CD14-positive monocyte (primary cell): ENCODE results near the gene MALAT1. TPM values are rescaled to one million over a fixed set of nuclear protein-coding genes. Genes with fewer than 3 reads are reported as not detected.
"Not testable (repeated sequence)": the region's sequence is repeated elsewhere in the genome, so short reads cannot be mapped to it uniquely, and the experiment has no call there.

Experiments
- DNase-seq, 3 donors: peaks; one replicate each; pipeline ENCODE4 v3.0.0-alpha.2; 2011 to 2022
- H2AFZ ChIP-seq: 2 replicates; pipeline ENCODE4 v1.6.0; 2012; ENCODE audit warnings: mild to moderate bottlenecking, low read depth, low read length, inconsistent platforms; ENCODE audit not compliant: insufficient read depth, poor library complexity, severe bottlenecking
- H3K27ac ChIP-seq, 2 donors: 1 replicate in 1 of 2; 2 replicates in 1 of 2; pipeline ENCODE4 v1.5.1; 2012 to 2013; ENCODE audit warnings: low read length in 2 of 2, control low read depth in 1 of 2, inconsistent platforms in 1 of 2, low read depth in 1 of 2, mild to moderate bottlenecking in 1 of 2
- H3K27me3 ChIP-seq, 2 donors: one replicate each; pipeline versions ENCODE4 v1.6.0 to v1.6.1; 2011 to 2013; ENCODE audit warnings: low read length in 2 of 2; ENCODE audit not compliant: control insufficient read depth in 2 of 2, insufficient read depth in 2 of 2
- H3K36me3 ChIP-seq, 2 donors: replicated peaks in 1 of 2; 1 replicate in 1 of 2; 2 replicates in 1 of 2; pipeline versions ENCODE4 v1.5.1 to v1.6.1; 2012 to 2013; ENCODE audit warnings: low read length in 2 of 2, control low read depth in 1 of 2, inconsistent platforms in 1 of 2, mild to moderate bottlenecking in 1 of 2; ENCODE audit not compliant: insufficient read depth in 2 of 2, control insufficient read depth in 1 of 2
- H3K4me1 ChIP-seq, 2 donors: 1 replicate in 1 of 2; 2 replicates in 1 of 2; pipeline versions ENCODE4 v1.5.1 to v1.6.1; 2012 to 2013; ENCODE audit warnings: low read length in 2 of 2, control low read depth in 1 of 2, inconsistent platforms in 1 of 2, mild to moderate bottlenecking in 1 of 2, moderate library complexity in 1 of 2; ENCODE audit not compliant: insufficient read depth in 2 of 2, control insufficient read depth in 1 of 2
- H3K4me2 ChIP-seq: replicated peaks from 2 replicates; pipeline ENCODE3; 2012; ENCODE audit warnings: low read length, moderate library complexity, mild to moderate bottlenecking; ENCODE audit not compliant: poor library complexity, severe bottlenecking; ENCODE audit errors: extremely low read depth
- H3K4me3 ChIP-seq, 3 experiments: fragments of 200-600 bp in 1 of 3; sonication (generic) in 1 of 3; replicated peaks in 1 of 3; 1 replicate in 2 of 3; 2 replicates in 1 of 3; pipeline ENCODE4 v1.5.1; 2011 to 2013; ENCODE audit warnings: low read length in 3 of 3, mild to moderate bottlenecking in 3 of 3, control low read depth in 2 of 3, low read depth in 2 of 3, inconsistent platforms in 1 of 3, moderate library complexity in 1 of 3
- H3K79me2 ChIP-seq: 2 replicates; pipeline ENCODE4 v1.6.0; 2012; ENCODE audit warnings: mild to moderate bottlenecking, control low read depth, inconsistent platforms, low read length, moderate library complexity; ENCODE audit not compliant: insufficient read depth
- H3K9ac ChIP-seq: 2 replicates; pipeline ENCODE4 v1.6.0; 2017; ENCODE audit warnings: low read length, mild to moderate bottlenecking; ENCODE audit not compliant: insufficient read depth, poor library complexity, severe bottlenecking
- H3K9me3 ChIP-seq, 2 donors: replicated peaks in 1 of 2; 1 replicate in 1 of 2; 2 replicates in 1 of 2; pipeline versions ENCODE4 v1.5.1 to v1.6.1; 2012 to 2013; ENCODE audit warnings: low read length in 2 of 2, control low read depth in 1 of 2; ENCODE audit not compliant: control insufficient read depth in 1 of 2, insufficient read depth in 1 of 2
- H4K20me1 ChIP-seq: 2 replicates; pipeline ENCODE4 v1.6.0; 2012; ENCODE audit warnings: mild to moderate bottlenecking, low read length, control low read depth, moderate library complexity; ENCODE audit not compliant: insufficient read depth
- H3K27ac Mint-ChIP-seq, 7 donors: one replicate each; pipeline ENCODE4 v1.8.0; 2020; ENCODE audit warnings: mild to moderate bottlenecking in 7 of 7, mixed read lengths in 7 of 7, moderate library complexity in 6 of 7, inconsistent platforms in 2 of 7
- H3K27me3 Mint-ChIP-seq, 3 donors: one replicate each; pipeline ENCODE4 v1.8.0; 2021 to 2022; ENCODE audit warnings: low read depth in 3 of 3, mild to moderate bottlenecking in 3 of 3, mixed read lengths in 3 of 3, moderate library complexity in 3 of 3, inconsistent platforms in 1 of 3
- H3K36me3 Mint-ChIP-seq, 2 donors: one replicate each; pipeline ENCODE4 v1.8.0; 2020; ENCODE audit warnings: mixed read lengths in 2 of 2, inconsistent platforms in 1 of 2, mild to moderate bottlenecking in 1 of 2
- H3K4me1 Mint-ChIP-seq: one replicate; pipeline ENCODE4 v1.8.0; 2020; ENCODE audit warnings: mild to moderate bottlenecking, mixed read lengths
- H3K4me3 Mint-ChIP-seq, 2 donors: one replicate each; pipeline ENCODE4 v1.8.0; 2020; ENCODE audit warnings: mild to moderate bottlenecking in 2 of 2, mixed read lengths in 2 of 2, moderate library complexity in 1 of 2
- H3K9me3 Mint-ChIP-seq, 7 donors: one replicate each; pipeline ENCODE4 v1.8.0; 2020 to 2022; ENCODE audit warnings: mixed read lengths in 7 of 7, mild to moderate bottlenecking in 6 of 7, moderate library complexity in 6 of 7, inconsistent platforms in 2 of 7
- CTCF ChIP-seq: fragments of 200-600 bp; IDR thresholded peaks from one replicate; pipeline ENCODE4 v1.8.0; 2022; ENCODE audit warnings: antibody characterized with exemption, mild to moderate bottlenecking
- WGBS: methylation state at CpG from one replicate; pipeline ENCODE4 v1.1.5; 2013; ENCODE audit warnings: missing lambda C conversion rate; ENCODE audit not compliant: insufficient coverage; 5-methylcytosine and 5-hydroxymethylcytosine counted together
- intact Hi-C, 2 donors: fragments of 100-400 bp; cut with micrococcal nuclease; formaldehyde crosslinking; loops; one replicate each; pipeline versions ENCODE4 v1.15.0 to v1.15.1; 2023
- polyA plus RNA-seq, 3 donors: library from polyadenylated mRNA; depleted of rRNA in 1 of 3; unstranded in 2 of 3; stranded (reverse) in 1 of 3; fragments of 300-500 nt in 2 of 3; fragments of >200 nt in 1 of 3; fragmentation: Illumina TruSeq in 2 of 3; gene quantifications; 1 replicate in 2 of 3; 2 replicates in 1 of 3; pipeline ENCODE4 v1.2.3, GENCODE V29; 2012 to 2021

MALAT1 gene
- polyA plus RNA-seq, 3 donors = 263 to 815 (median 554) TPM

GRCh38 chr11:65459552-65459951 is 39.3 kb upstream of the MALAT1 start:
- 77% methylated on average over 7 of the region's 7 CpGs for WGBS
- Histone ChIP-seq H3K27me3 (no peaks in the 10 kb centered on the region), H3K4me3 (no peak overlapping the region), H3K9ac (no peak overlapping the region), H3K27ac (no peak overlapping the region), H3K79me2 (no peaks in the 10 kb centered on the region), H3K4me2 (no peak overlapping the region), H3K36me3 (no peaks in the 10 kb centered on the region), H3K4me1 (peaks cover 9 to 10% of the 10 kb centered on the region in 2 donors), H3K9me3 (no peaks in the 10 kb centered on the region), H4K20me1 (peaks cover 5% of the 10 kb centered on the region), H2AFZ (no peak overlapping the region)
- Mint-ChIP-seq H3K4me3 (no peak overlapping the region), H3K27me3 (peaks cover 0 to 4% (median 0%) of the 10 kb centered on the region in 3 donors), H3K9me3 (peaks cover 0 to 4% (median 0%) of the 10 kb centered on the region in 7 donors), H3K36me3 (peaks cover 0 to 4% of the 10 kb centered on the region in 2 donors), H3K27ac (no peak overlapping the region), H3K4me1 (peaks cover 26% of the 10 kb centered on the region)
- no peak for DNase-seq
- TF ChIP-seq CTCF = no peak
- intact Hi-C loops = no loop called here

DNA sequence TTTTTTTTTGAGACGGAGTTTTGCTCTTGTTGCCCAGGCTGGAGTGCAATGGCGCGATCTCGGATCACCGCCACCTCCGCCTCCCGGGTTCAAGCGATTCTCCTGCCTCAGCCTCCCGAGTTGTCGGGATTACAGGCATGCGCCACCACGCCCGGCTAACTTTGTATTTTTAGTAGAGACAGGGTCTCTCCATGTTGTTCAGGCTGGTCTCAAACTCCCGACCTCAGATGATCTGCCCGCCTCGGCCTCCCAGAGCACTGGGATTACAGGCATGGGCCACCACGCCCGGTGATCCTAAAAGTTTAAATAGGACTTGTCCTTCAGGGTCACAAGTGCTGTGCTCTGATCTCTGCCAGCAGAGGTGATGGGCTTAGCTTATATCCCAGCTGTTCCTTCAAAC is 33.4 kb upstream of the MALAT1 start:
- H3K79me2 ChIP-seq, intact Hi-C loops, H4K20me1 ChIP-seq, H3K27me3 ChIP-seq, H3K9ac ChIP-seq, H3K4me3 Mint-ChIP-seq, DNase-seq, H3K36me3 Mint-ChIP-seq, H3K4me3 ChIP-seq, H3K9me3 Mint-ChIP-seq, H3K27ac ChIP-seq, H3K4me2 ChIP-seq, H3K4me1 Mint-ChIP-seq, H3K36me3 ChIP-seq, H3K27ac Mint-ChIP-seq, H3K9me3 ChIP-seq, H3K4me1 ChIP-seq, H2AFZ ChIP-seq, H3K27me3 Mint-ChIP-seq: not testable (repeated sequence)
- WGBS = 95% methylated on average over 8 of the region's 18 CpGs

DNA sequence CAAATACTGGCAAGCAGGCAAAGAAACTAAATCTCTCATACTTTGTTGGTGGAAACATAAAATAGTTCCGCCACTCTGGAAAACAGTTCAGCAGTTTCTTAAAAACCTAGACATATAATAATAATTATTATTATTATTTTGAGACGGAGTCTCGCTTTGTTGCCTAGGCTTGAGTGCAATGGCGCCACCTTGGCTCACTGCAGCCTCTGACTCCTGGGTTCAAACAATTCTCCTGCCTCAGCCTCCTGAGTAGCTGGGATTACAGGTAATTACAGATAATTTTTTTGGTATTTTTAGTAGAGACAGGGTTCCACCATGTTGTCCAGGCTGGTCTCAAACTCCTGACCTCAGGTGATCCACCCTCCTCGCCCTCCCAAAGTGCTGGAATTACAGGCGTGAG is 31.5 kb upstream of the MALAT1 start:
- peaks cover 12 to 13% of the 10 kb centered on the region in 2 donors for H3K4me1 ChIP-seq
- intact Hi-C loops, DNase-seq, H3K27ac ChIP-seq, H3K9ac ChIP-seq, H2AFZ ChIP-seq, H3K4me2 ChIP-seq, H3K4me3 ChIP-seq, H3K4me3 Mint-ChIP-seq, H4K20me1 ChIP-seq, H3K36me3 Mint-ChIP-seq, H3K27me3 Mint-ChIP-seq, H3K9me3 Mint-ChIP-seq, H3K79me2 ChIP-seq, H3K36me3 ChIP-seq, H3K27me3 ChIP-seq, H3K27ac Mint-ChIP-seq, H3K9me3 ChIP-seq: not testable (repeated sequence)
- H3K4me1 Mint-ChIP-seq = peaks cover 25% of the 10 kb centered on the region
- WGBS = 100% methylated on average over 1 of the region's 6 CpGs
